Caco-2 (cell line): Measurements from ENCODE around the gene PIGH. TPM values are rescaled to one million over a fixed set of nuclear protein-coding genes. Genes with fewer than 3 reads are reported as not detected.

ENCODE experiments used
- BruUV-seq: library from RNA; stranded (reverse); fragments of 400-500 nt; replicated peaks from 2 replicates; lab custom pipeline; 2021; lab: Mats Ljungman, UMichigan
- CTCF ChIA-PET: fragments of 300-600 bp; sonication (Branson Sonifier 250); formaldehyde crosslinking; loops from one replicate; lab custom pipeline; 2022; ENCODE audit warnings: antibody characterized with exemption; lab: Charles Lee
- POLR2A ChIA-PET: fragments of 300-600 bp; sonication (Branson Sonifier 250); formaldehyde crosslinking; loops from one replicate; lab custom pipeline; 2022; ENCODE audit warnings: antibody characterized with exemption; lab: Charles Lee
- DNase-seq, 2 experiments: peaks; one replicate each; pipeline versions ENCODE4 v3.0.0 to v3.0.0-alpha.2; 2020 to 2022
- H3K27me3 ChIP-seq: replicated peaks from 2 replicates; pipeline ENCODE4 v1.6.0; 2011; ENCODE audit warnings: low read length; ENCODE audit not compliant: control insufficient read depth, insufficient read depth
- H3K36me3 ChIP-seq: 2 replicates; pipeline ENCODE4 v1.5.1; 2011; ENCODE audit warnings: low read length; ENCODE audit not compliant: control insufficient read depth, insufficient read depth
- H3K4me1 ChIP-seq: fragments of 250-450 bp; sonication (Bioruptor Pico); 2 replicates; pipeline ENCODE4 v1.5.1; 2020; ENCODE audit warnings: mild to moderate bottlenecking
- H3K4me3 ChIP-seq: 2 replicates; pipeline ENCODE4 v1.5.1; 2011; ENCODE audit warnings: low read depth, mild to moderate bottlenecking, control low read depth, low read length
- H3K9me3 ChIP-seq: fragments of 250-450 bp; sonication (Bioruptor Pico); 2 replicates; pipeline ENCODE4 v1.5.1; 2020; ENCODE audit warnings: mild to moderate bottlenecking, moderate library complexity
- H3K27ac Mint-ChIP-seq: one replicate; pipeline ENCODE4 v1.8.0; 2022; ENCODE audit warnings: mixed read lengths; ENCODE audit not compliant: unreplicated experiment
- H3K27me3 Mint-ChIP-seq: one replicate; pipeline ENCODE4 v1.8.0; 2022; ENCODE audit warnings: mixed read lengths; ENCODE audit not compliant: insufficient read depth, unreplicated experiment
- H3K36me3 Mint-ChIP-seq: one replicate; pipeline ENCODE4 v1.8.0; 2022; ENCODE audit warnings: mild to moderate bottlenecking, mixed read lengths; ENCODE audit not compliant: insufficient read depth, unreplicated experiment
- H3K4me1 Mint-ChIP-seq: one replicate; pipeline ENCODE4 v1.8.0; 2022; ENCODE audit warnings: low read depth, mixed read lengths; ENCODE audit not compliant: unreplicated experiment
- H3K4me3 Mint-ChIP-seq: one replicate; pipeline ENCODE4 v1.8.0; 2022; ENCODE audit warnings: mild to moderate bottlenecking, moderate library complexity, mixed read lengths; ENCODE audit not compliant: unreplicated experiment
- H3K9me3 Mint-ChIP-seq: one replicate; pipeline ENCODE4 v1.8.0; 2022; ENCODE audit warnings: mixed read lengths; ENCODE audit not compliant: unreplicated experiment
- intact Hi-C: fragments of 100-400 bp; cut with micrococcal nuclease; formaldehyde crosslinking; loops from one replicate; pipeline ENCODE4 v1.10.0; 2022; ENCODE audit not compliant: unreplicated experiment
- total RNA-seq: library from RNA; stranded (reverse); gene quantifications from 2 replicates; pipeline ENCODE4 v1.2.3, GENCODE V29; 2022
- TF ChIP-seq, protein P1 (sequence below), 2 experiments: fragments of 200-600 bp in 1 of 2; IDR thresholded peaks; 1 replicate in 1 of 2; 2 replicates in 1 of 2; pipeline versions ENCODE4 v1.5.1 to v1.8.0; 2011 to 2022; ENCODE audit warnings: antibody characterized with exemption in 1 of 2, control low read depth in 1 of 2, inconsistent platforms in 1 of 2, low read depth in 1 of 2, low read length in 1 of 2, mild to moderate bottlenecking in 1 of 2, moderate library complexity in 1 of 2; ENCODE audit not compliant: insufficient read depth in 1 of 2, severe bottlenecking in 1 of 2, unreplicated experiment in 1 of 2

The PIGH gene
- total RNA-seq, 1 experiment from 2014 or later: 20.4 TPM

DNA sequence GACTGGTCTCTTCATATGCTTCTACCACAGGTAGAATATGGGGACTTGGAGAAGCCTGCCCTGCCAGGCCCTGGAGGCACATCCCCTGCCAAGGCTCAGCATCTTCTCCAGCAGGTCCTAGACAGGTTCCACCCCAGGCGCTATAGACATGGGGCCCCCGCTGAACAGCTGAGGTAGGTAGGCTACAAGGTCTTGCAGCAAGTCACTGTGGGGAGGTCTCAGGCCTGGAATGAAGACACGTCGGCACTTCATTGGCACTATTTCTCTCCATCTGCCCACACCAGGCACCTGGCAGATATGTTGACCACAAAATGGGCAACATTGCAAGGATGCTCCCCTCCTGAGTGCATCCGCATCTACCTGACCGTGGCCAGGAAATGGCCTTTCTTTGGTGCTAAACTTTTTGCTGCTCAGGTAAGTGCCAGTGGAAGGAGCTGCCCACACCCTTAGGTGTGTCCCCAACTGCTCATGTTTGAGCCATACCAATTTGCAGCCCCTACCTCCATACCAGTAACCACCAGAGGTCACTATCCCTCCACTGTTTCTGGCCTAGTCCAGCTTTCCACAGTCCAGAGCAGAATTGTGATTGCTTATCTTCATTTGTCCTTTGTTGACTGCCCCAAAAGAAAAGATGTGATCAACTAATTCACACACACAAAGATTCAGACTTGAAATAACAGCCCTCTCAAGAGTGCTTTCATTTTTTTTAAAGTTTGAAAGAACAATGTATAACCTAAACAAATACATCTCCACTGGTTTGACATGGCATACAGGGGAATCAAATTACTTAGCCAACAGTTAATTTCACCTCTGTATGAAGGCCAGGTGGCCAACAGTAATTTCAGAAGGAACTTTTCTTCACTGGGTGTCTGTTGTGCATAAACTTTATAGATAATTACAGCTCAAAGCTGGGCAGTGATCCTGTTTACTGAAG, 16.1 kb downstream of the PIGH start:
- no peaks in the 10 kb centered on the region for H3K27me3 Mint-ChIP-seq
- intact Hi-C loops: loop anchor here (1.0 to 5.0 kb wide), 5 partner anchors 16 to 183 kb away; partner anchors contain the start of genes ARG2 and PIGH
- BruUV-seq: no TSS peak
- Histone ChIP-seq H3K36me3 (peaks cover 2% of the 10 kb centered on the region), H3K27me3 (no peaks in the 10 kb centered on the region), H3K4me1 (peaks cover 13% of the 10 kb centered on the region), H3K9me3 (no peaks in the 10 kb centered on the region), H3K4me3 (no peak overlapping the region)
- no peaks in the 10 kb centered on the region for H3K9me3 Mint-ChIP-seq
- H3K36me3 Mint-ChIP-seq: peaks cover 20% of the 10 kb centered on the region
- peak; percentile 62 to 73 for DNase-seq
- TF ChIP-seq, protein P1, sequence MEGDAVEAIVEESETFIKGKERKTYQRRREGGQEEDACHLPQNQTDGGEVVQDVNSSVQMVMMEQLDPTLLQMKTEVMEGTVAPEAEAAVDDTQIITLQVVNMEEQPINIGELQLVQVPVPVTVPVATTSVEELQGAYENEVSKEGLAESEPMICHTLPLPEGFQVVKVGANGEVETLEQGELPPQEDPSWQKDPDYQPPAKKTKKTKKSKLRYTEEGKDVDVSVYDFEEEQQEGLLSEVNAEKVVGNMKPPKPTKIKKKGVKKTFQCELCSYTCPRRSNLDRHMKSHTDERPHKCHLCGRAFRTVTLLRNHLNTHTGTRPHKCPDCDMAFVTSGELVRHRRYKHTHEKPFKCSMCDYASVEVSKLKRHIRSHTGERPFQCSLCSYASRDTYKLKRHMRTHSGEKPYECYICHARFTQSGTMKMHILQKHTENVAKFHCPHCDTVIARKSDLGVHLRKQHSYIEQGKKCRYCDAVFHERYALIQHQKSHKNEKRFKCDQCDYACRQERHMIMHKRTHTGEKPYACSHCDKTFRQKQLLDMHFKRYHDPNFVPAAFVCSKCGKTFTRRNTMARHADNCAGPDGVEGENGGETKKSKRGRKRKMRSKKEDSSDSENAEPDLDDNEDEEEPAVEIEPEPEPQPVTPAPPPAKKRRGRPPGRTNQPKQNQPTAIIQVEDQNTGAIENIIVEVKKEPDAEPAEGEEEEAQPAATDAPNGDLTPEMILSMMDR (IDR thresholded peaks at IDR 0.05; ENCODE audit: insufficient read depth in 1 of 2, low read depth in 1 of 2, low read length in 1 of 2, severe bottlenecking in 1 of 2, unreplicated experiment in 1 of 2): peak; percentile 78 to 82
- no peak overlapping the region for H3K27ac Mint-ChIP-seq
- POLR2A ChIA-PET: interaction anchor here (1.2 kb wide), 1 partner anchor 16 kb away, joined by 3 read pairs; the partner anchor contains the start of gene PIGH
- CTCF ChIA-PET: interaction anchor here (0.7 to 2.3 kb wide), 8 partner anchors 13 to 120 kb away, joined by 3 to 30 read pairs (median 8); partner anchors contain the start of genes PIGH and RDH11
- H3K4me1 Mint-ChIP-seq: no peaks in the 10 kb centered on the region
- H3K4me3 Mint-ChIP-seq: no peak overlapping the region

DNA sequence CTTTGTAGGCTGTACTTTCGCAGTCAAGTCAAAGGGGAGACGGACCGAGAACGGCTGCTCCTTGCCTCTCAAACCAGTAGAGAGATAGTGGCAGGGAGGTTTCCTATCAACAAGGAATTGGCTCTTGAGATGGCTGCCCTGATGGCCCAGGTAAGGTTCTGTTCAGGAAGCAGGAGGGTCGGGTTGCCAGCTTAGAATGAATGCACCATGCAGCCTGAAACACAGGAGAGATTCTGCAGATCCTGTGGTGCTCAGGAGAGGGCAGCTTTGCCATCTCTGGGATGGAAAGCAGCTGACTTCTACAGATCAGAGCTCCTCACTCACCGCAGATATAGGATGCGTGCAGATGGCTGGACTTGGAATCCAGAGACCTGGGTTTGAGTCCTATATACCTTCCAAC, 18.0 kb downstream of the PIGH start:
- Mint-ChIP-seq H3K4me3 (no peak overlapping the region), H3K4me1 (no peaks in the 10 kb centered on the region), H3K27me3 (no peaks in the 10 kb centered on the region), H3K27ac (no peak overlapping the region), H3K36me3 (peaks cover 13% of the 10 kb centered on the region), H3K9me3 (no peaks in the 10 kb centered on the region)
- intact Hi-C loops: loop anchor here (5.0 kb wide), 1 partner anchor 185 kb away; no protein-coding TSS in a partner anchor
- Histone ChIP-seq H3K27me3 (no peaks in the 10 kb centered on the region), H3K4me3 (no peak overlapping the region), H3K9me3 (no peaks in the 10 kb centered on the region), H3K36me3 (peaks cover 2% of the 10 kb centered on the region), H3K4me1 (peaks cover 13% of the 10 kb centered on the region)
- BruUV-seq: no TSS peak
- POLR2A ChIA-PET: no interaction called here
- CTCF ChIA-PET: interaction anchor here (1.7 to 3.4 kb wide), 4 partner anchors 55 to 155 kb away, joined by 6 to 36 read pairs (median 17); no protein-coding TSS in a partner anchor
- TF ChIP-seq, protein P1 (IDR thresholded peaks at IDR 0.05; ENCODE audit: insufficient read depth in 1 of 2, low read depth in 1 of 2, low read length in 1 of 2, severe bottlenecking in 1 of 2, unreplicated experiment in 1 of 2): no peak
- DNase-seq: no peak

DNA sequence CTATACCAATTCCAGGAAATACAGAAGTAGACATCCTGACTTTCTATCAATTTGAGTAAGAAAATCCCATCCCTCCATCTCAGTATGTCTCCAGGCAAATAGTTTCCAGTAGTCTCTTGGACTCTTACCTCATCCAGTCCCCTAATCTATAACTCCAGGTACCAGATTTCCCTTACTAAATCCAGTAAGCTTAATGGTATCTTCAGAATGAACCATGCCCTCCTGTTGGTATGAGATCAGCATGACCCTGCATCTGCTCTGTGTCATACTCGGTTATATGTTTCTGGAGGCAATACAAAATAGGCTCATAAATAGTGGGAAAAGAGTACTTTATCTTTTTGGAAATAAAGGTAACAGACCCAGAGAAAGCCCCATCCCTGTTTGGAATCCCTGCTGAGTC, 18.4 kb downstream of the PIGH start:
- CTCF ChIA-PET: interaction anchor here (1.1 to 3.4 kb wide), 9 partner anchors 10 to 185 kb away, joined by 3 to 36 read pairs (median 11); partner anchors contain the start of genes PIGH and RDH11

More for the DNA sequence above, 18.4 kb downstream of the PIGH start:
- Histone ChIP-seq H3K36me3 (peaks cover 2% of the 10 kb centered on the region), H3K9me3 (no peaks in the 10 kb centered on the region), H3K4me1 (peaks cover 13% of the 10 kb centered on the region), H3K27me3 (no peaks in the 10 kb centered on the region), H3K4me3 (no peak overlapping the region)
- no peaks in the 10 kb centered on the region for H3K4me1 Mint-ChIP-seq
- H3K9me3 Mint-ChIP-seq: no peaks in the 10 kb centered on the region
- intact Hi-C loops: loop anchor here (5.0 kb wide), 1 partner anchor 186 kb away; no protein-coding TSS in a partner anchor
- TF ChIP-seq, protein P1 (IDR thresholded peaks at IDR 0.05; ENCODE audit: insufficient read depth in 1 of 2, low read depth in 1 of 2, low read length in 1 of 2, severe bottlenecking in 1 of 2, unreplicated experiment in 1 of 2): no peak
- H3K36me3 Mint-ChIP-seq: peaks cover 13% of the 10 kb centered on the region
- no peaks in the 10 kb centered on the region for H3K27me3 Mint-ChIP-seq
- no TSS peak for BruUV-seq
- no peak overlapping the region for H3K4me3 Mint-ChIP-seq
- POLR2A ChIA-PET: no interaction called here
- no peak overlapping the region for H3K27ac Mint-ChIP-seq
- DNase-seq: no peak
